HG03280 (cell line): ENCODE results near the gene CAD.
"Not testable (repeated sequence)": the region's sequence is repeated elsewhere in the genome, so short reads cannot be mapped to it uniquely, and the experiment has no call there.

ENCODE experiments used
- ATAC-seq: cut with Tn5 transposase; IDR thresholded peaks from one replicate; pipeline ENCODE4 v1.9.1; 2021; ENCODE audit warnings: mild to moderate bottlenecking, moderate library complexity; ENCODE audit not compliant: unreplicated experiment

Gene CAD

DNA sequence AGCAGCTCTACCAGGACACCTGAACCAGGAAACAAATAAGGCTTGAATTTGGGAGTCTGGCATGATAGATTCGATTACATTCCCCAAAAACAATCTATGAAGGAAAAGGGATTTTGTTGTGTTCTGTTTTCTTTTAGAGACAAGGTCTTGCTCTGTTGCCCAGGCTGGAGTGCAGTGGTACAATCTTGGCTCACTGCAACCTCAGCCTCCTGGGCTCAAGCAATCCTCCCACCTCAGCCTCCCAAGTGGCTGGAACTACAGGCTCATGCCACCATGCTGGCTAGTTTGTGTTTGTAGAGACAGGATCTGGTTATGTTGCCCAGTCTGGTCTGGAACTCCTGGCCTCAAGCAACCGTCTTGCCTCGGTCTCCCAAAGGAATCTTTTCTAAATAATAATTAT, 19.1 kb upstream of the CAD start:
- ATAC-seq, result not testable (repeated sequence)

DNA sequence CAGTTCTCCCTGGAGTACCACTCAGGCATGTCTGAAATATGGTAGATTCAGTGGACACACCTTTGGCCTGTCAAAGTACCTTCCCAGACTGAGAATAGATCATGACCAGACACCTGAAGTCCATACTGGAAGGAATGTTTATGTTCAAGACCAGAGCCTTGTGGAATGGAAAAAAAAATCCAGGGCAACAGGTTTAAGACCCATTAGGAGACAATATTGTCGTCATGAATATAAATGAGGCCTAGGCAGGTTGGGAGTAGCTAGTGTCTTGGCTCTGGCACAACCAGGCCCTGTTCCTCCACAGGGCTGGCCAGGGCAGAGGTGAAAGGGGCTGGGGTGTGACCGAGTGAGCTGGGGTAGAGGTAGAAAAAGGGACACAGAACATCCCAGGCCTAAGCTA, 18.5 kb upstream of the CAD start:
- ATAC-seq, result no peak

DNA sequence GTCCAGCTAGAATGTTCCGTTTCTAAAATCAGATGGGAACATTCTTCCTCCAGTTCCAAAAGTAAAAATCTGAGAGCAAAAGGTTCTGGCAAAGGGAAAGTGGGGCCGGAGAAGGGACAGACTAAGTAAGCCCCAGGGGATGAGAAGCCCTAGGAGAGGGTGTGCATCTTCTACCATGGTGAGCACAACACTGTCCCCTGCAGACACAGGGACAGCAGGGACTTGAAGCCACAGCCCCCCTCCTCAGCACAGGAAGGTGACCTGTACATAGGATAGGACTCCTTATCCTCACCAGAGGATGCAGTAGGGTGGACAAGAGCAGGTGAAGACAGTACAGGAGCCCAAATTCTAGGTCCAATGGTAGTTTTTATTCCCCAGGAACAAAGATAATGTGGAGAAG, 17.9 kb upstream of the CAD start:
- ATAC-seq, result no peak

DNA sequence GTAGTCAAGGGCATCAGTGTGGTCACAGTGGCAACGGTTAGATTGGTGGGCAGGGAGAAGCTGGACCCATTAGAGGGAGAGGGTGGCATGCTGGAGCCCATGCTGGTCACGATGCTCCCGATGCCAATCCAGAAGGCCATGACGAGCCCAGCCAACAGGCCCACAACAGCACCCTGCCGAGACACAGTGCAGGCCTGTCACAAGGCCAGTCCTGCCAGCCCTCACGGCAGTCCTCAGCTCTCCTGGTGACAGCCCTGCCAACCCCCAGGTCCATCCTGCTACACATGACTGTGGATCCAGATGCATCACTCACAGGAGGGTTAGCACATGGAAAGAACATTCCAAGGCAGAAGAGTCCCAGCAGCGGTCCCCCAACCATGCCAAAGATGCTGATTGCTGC, 15.5 kb upstream of the CAD start:
- no peak for ATAC-seq

DNA sequence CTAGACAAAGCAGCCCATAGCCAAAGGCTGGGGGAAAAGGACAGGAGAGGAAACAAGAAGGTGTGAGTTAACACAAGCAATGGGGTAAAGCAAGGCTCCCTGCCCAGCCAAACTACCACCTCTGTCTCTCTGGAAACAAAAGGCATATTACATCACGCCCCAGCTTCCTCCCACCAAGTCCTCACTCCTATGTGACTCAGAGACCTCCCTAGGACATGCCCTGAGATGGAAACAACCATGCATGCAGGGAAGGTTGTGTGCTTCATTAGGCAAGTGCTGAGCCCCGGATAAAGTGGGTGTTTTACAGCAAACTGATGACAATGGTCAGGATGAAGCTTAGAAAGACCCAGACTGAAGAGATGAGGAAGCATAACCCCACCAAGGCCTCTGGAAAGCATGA, 14.3 kb upstream of the CAD start:
- ATAC-seq, result no peak

DNA sequence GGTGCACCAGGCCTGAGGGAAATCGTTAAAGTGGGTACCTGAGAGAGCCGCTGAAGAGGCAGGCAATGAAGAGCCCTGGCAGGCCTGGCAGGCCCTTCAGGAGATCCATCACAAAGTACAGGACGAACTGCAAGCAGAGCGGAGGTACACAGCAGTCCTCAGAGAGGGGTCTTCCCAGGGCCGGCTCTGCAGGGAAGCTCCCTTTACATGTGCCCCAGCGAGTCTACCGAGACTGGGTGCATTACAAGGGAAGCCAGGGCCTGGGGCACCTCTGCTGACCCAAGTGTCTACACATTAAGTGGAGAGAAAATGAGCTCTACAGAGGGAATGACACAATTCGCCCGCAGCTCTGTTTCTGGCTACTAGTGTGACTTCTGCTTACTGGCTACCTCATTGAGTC, 13.4 kb upstream of the CAD start:
- no peak for ATAC-seq

DNA sequence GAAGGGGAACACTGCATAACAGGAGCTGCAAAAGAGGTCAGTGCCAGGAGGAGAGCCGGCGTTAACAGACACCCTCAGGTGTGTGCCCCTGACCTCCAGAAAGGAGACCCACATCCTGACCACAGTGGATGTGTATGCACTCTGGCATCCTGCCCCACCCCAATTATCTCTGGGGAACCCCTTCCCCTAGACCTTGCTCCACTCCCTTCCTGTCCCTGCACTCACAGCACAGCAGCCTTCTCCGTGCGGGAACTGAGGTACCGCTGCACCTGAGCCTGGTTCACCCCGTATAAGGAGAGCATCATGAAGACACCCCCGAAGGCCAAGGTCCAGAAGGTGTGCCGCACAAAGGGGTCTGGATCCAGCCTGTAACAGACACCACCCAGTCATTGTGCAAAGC, 12.6 kb upstream of the CAD start:
- ATAC-seq, result no peak

DNA sequence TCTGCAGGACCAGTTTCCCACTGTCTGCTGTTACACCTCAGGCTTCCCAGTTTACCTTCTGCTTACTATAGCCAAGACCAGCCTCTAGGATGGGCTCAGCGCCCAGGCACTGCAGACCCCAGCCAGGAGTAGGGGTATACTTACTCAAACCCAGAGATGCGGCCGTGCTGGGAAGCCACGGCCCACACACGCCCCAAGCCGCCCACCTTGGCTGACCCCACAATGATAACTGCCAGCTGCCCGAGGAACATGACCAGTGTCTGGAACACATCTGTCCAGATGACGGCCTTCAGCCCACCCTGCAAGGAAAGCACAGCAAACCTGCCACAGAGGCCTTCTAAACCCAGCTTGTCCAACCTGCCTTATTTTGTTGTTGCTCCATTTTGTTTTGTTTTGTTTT, 12.0 kb upstream of the CAD start:
- no peak for ATAC-seq

DNA sequence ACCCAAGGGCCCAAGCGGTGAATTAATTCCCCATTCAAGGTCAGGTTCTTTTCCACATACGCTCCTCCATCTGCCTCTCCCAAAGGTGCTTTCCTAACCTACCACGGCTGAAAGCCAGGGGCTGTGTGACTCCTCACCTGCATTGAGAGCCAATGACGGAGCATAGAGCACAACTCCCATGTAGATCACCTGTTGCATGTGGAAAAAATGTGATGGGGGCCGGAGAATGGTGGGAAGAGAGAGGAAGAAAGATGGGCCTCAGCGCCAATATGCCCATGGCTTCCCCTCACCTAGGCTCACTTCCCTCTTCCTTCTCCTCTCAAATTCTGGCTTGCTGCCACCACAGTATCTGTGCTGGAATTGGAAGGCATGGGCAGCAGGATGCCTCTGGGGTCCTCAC, 10.8 kb upstream of the CAD start:
- ATAC-seq, result no peak

DNA sequence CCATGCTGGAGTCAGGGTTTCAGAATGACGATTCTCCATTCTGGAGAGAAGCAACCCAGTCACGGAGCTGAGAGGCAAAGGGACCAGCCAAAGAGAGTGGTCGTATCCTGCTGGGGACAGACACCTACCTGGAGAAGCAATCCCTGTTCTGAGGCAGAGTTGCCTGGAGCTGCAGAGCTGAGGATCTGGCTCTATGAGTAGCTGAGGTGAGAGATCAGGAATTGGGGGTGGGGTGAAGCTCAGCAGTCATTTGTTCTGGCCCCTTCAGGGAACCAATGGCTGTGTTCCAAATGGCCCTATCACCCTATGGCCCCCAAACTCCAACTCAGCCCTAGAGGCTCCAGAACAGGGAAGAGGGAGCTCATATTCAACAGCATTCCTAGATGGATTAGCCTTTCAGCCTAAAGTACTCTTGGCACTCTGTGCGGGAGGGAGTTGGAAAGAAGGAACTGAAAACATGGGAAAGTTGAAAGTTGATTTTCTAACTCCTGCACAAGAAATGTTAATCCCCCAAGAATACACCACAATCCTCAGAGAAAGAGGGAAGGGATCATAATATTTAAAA, 8.6 kb upstream of the CAD start:
- ATAC-seq, result no peak

DNA sequence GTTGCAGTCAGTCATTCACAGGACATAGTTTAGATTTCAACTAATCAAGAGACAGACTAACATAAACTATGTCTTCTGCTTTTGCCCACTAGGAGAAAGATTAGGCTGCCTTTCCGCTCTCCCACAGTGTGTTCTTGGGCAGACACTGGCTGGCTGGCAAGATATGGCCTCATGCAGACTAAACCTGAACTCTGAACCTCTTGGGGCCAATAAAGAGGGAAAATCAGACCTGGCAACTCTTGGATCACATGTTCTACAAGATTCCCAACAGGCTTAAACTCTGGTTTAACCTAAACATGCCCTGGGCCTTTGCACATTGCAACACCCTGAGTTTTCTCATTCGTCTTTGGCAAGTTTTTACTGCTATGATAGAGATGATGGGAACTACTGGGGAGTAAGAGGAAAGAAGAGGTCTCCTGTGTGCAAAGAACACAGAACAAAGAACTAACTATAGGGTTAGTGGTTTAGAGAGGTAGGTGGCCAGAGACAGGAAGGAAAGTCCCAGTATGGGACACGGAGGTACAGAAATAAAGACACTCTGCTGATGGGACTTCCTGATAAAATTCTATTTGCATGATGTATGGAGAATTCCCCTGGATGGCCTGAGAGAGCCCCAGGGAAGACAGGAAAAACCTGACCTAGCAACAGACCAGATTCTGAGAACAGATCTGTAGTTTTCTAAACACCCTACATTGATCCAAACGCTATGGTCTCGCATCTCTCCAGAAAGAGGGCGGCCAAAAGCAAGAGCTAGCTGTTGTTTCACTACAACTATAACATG, 7.4 kb upstream of the CAD start:
- no peak for ATAC-seq

DNA sequence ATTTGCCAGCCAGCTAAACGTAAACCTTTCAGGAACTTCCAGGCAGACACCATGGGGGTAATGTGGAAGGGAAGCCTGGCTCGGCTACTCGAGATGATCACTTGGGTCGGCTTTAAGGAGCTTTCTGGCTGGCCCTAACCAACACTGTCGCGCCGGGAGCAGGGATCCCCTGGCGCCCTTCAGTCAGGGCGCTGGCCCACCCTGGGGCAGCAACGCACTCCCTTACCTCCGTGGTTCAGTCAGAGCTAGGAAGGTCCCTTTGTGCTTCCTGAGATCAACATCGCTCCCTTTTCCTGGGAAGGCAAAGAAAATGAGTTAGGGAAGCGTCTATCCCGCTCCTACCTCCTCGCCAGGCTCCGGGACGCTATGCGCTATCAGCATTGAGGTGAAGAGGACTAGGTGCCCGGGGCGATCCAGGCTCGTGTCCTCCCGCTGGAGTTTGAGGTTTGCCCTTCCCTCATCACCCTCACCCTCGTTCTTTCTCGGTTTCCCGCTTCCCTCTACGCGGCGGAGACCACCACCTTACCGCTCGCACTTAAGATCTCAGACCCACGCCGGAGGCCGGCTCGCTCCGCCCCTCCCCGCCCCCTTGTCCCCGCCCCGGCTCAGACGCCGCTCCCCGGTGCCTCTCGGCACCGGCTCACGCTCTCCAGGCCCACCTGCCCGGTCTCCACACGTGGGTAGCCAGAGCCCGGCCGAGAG, 5.8 kb upstream of the CAD start:
- ATAC-seq, result no peak

DNA sequence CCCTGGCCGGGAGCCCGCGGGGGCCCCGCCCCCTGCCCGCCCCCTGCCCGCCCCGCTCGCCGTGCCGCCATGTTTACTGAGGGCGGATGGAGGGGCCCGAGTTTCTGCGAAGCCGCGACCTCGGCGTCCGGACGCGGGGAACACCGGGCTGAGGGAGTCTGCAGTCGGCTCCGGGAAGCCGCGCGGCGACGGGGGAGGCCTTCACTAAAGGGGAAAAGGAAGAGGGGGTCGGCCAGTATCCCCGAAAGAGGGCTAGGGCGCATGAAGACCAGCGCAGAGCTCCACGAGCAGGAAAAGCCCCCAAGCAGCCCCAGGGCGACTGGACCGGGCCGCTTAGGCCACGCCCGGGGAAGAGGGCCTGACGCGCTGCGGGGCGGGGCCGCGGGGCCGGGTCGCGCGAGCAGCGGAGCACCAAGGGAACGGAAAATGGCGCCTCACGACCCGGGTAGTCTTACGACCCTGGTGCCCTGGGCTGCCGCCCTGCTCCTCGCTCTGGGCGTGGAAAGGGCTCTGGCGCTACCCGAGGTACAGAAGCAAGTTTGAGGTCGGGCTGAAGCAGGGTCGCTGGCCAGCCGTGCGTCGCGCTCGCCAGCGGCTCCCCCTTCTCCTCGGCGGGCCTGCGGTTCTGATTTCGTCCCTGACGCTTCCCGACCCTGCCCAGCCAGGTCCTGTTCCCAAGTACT, 5.1 kb upstream of the CAD start, which contains the start of the genes ATRAID and SLC5A6:
ATRAID (plus strand) TSS at position 99 of the 683 bp plus-strand sequence; CDS start at position 427, 328 bp downstream.
SLC5A6 (minus strand) TSS at position 326 of the 683 bp plus-strand sequence. CDS start 4,618 bp downstream, outside the sequence.
- peak; percentile 79 for ATAC-seq

DNA sequence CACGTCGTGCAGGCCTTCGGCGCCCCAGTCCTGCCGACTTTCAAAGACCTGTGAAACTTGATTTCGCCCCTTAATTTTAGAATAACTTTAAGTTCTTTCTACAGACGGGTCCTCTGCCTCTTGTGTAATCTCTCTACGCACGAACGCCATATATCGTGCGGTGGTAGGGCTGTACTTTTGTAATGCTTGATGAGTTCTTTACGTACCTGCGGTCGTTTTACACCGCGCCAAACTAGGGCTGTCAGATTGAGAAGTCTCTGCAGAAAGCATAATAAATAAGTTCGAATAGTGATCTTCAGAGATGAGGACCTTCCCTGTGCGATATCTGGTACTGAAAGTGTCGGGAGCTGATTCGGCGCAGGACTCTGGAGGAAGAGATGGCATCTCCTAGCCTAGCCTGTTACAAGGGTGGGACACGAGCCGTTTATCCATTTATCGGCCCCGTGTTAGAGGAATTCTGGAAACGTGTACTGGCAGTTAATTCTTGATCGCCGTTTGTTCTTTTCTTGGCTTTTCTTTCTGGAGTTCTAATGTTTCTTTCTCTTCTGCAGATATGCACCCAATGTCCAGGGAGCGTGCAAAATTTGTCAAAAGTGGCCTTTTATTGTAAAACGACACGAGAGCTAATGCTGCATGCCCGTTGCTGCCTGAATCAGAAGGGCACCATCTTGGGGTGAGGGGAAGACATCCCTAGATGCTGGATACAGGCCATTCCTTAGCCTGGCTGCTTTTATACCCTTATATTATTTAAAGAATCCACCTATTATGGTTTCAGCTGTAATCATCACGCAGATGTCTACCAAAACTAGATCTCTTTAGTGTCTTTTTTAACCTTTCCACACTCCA, 4.3 kb upstream of the CAD start:
- ATAC-seq, result no peak

DNA sequence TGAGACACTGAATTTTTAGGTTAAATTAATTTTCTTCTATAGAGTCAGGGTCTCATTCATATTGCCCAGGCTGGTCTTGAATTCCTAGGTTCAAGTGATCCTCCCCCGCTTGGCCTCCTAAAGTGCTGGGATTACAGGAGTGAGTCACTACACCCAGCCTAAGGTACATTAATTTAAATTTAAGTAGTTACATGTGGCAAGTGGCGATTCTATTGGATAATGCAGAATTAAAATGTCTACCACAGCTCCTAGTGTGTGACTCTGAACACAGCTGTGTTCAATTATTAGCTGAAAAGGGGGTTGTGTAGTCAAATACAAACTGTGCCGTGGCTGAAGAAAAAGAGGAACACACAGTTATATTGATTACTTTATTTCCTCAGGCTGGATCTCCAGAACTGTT, 2.2 kb upstream of the CAD start:
- ATAC-seq, result no peak

DNA sequence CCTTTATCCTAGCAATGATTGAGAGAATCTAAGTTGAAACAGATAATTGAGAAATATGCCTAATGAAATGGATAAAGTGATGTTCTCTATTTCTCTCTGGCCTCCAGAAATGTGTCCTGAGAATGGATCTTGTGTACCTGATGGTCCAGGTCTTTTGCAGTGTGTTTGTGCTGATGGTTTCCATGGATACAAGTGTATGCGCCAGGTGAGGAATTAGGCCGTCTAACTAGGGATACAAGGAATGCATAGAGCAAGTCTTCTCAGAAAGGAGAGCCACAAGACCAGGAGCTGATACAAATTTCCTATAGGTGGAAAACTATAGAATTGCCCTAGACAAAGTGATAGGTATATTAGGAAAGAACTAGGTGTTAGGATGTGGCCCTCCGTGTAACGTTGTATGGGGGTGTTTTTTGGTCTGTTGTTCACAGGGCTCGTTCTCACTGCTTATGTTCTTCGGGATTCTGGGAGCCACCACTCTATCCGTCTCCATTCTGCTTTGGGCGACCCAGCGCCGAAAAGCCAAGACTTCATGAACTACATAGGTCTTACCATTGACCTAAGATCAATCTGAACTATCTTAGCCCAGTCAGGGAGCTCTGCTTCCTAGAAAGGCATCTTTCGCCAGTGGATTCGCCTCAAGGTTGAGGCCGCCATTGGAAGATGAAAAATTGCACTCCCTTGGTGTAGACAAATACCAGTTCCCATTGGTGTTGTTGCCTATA, 592 bp upstream of the CAD start:
- ATAC-seq, result no peak

DNA sequence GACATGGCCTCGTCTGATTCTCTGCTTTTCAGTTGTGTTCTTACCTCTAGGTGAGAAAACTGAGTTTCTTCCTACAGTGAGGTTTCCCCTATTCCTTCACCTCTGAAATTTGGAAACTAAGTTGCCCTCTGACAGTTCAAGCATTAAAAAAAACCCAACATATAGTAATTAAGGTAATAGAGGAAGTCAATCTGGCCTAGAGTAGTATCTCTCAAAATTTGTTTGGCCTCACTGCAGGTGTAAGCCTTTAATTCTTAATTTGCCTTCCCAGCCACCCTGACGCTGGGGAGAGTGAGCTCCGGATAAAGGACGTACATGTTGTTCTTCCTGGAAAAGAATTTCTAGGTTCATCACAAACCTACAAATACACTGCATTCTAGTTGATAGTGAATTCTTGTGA, 1.4 kb downstream of the CAD start:
- ATAC-seq, result no peak

DNA sequence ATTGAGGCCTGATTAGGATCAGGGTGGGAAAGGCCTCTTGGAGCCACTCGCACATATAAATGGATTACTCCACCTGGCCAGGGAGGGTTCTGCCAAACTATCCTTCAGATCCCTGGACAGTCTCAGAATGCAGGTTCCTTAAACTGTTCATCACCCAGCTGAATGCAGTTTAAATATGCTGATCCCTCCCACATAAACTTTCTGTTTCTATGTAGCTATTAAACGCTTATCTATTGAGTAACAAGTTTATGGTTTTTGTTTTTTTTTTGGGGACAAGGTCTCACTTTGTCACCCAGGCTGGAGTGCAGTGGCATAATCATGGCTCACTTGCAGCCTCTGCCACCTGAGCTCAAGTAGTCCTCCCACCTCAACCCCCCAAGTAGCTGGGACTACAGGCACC, 1.9 kb downstream of the CAD start:
- no peak for ATAC-seq

DNA sequence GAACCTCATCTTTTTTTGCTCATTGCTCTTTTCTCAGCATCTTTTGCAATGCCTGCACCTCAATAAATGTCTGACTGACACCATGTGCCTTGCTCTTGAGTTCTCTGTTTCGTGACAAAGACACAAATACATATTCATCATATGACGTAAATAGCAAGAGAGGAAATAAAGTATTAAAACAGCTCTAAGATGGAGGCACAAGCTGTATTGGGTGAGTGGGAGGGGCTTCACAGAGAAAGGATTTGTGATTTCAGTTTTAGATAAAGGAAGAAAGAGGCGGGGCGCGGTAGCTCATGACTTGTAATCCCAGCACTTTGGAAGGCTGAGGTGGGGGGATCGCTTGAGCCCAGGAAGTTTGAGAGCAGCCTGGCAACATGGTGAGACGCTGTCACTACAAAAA, 2.9 kb downstream of the CAD start:
- no peak for ATAC-seq

DNA sequence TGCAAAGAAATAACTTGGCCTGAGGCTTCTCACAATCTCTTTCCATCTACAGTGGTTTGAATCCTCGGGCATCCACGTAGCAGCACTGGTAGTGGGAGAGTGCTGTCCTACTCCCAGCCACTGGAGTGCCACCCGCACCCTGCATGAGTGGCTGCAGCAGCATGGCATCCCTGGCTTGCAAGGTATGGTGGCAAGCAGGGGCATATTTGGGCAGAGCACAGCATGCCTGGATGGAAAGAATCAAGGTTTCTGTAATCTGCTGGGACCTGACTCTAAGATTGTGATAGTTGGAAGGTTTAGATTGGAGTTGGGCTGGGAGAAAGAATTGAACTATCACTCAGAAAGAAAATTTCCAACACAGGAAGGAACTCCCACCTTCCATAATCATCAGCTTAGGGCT, 4.0 kb downstream of the CAD start:
- ATAC-seq, result no peak
